ENCODE data around the gene PTGES3L. TPM values are rescaled to one million over a fixed set of nuclear protein-coding genes. Genes with fewer than 3 reads are reported as not detected.

Gene PTGES3L
- total and polyA plus RNA-seq, 8 donors = 0.12 to 1.0 (median 0.29) TPM

GRCh38 chr17:42950044-42950783 is 29.7 kb downstream of the PTGES3L start:
- Histone ChIP-seq H3K27ac (no peak overlapping the region), H3K4me1 (no peaks in the 10 kb centered on the region), H3K9me3 (no peaks in the 10 kb centered on the region), H3K4me3 (no peak overlapping the region), H3K36me3 (peaks cover 4 to 27% (median 13%) of the 10 kb centered on the region in 3 donors), H3K27me3 (no peaks in the 10 kb centered on the region)
- ATAC-seq = no peak
- no peak for FAIRE-seq
- WGBS, 2 donors = 90 to 91% methylated on average over 13 of the region's 13 CpGs
- TF ChIP-seq CTCF (IDR thresholded peaks at IDR 0.05) = no peak
- no peak for DNase-seq
- intact Hi-C loops (cut with DNase I) = no loop called here

GRCh38 chr17:42946812-42947211 is 33.1 kb downstream of the PTGES3L start:
- DNase-seq (no peak), ATAC-seq (no peak), FAIRE-seq (no peak)
- Histone ChIP-seq H3K36me3 (peaks cover 4 to 17% (median 7%) of the 10 kb centered on the region in 3 donors), H3K4me1 (no peaks in the 10 kb centered on the region), H3K9me3 (no peaks in the 10 kb centered on the region), H3K27ac (no peak overlapping the region), H3K4me3 (no peak overlapping the region), H3K27me3 (no peaks in the 10 kb centered on the region)
- intact Hi-C loops (cut with DNase I) = no loop called here
- TF ChIP-seq CTCF (IDR thresholded peaks at IDR 0.05) = no peak
- WGBS, 2 donors = 96 to 98% methylated on average over 1 of the region's 1 CpG

- no peak for FAIRE-seq
- no peak for DNase-seq
- Histone ChIP-seq H3K36me3 (no peaks in the 10 kb centered on the region), H3K9me3 (no peaks in the 10 kb centered on the region), H3K27ac (no peak overlapping the region), H3K4me1 (no peaks in the 10 kb centered on the region), H3K4me3 (no peak overlapping the region), H3K27me3 (no peaks in the 10 kb centered on the region)
- TF ChIP-seq CTCF (IDR thresholded peaks at IDR 0.05) = no peak
- no peak for ATAC-seq
- intact Hi-C loops (cut with DNase I) = no loop called here
- WGBS, 2 donors = 22 to 24% methylated on average over 3 of the region's 3 CpGs
Measured at GRCh38 chr17:42944211-42944610, 35.7 kb downstream of the PTGES3L start.

- Histone ChIP-seq H3K27me3 (no peaks in the 10 kb centered on the region), H3K36me3 (no peaks in the 10 kb centered on the region), H3K4me1 (no peaks in the 10 kb centered on the region), H3K4me3 (no peak overlapping the region), H3K27ac (peak overlapping the region in 2 of 4 donors; percentile 33 to 37), H3K9me3 (no peaks in the 10 kb centered on the region)
- FAIRE-seq (no peak), ATAC-seq (peak; percentile 60 to 94 (median 87)), DNase-seq (peak in 3 of 6 donors; percentile 24 to 57 (median 35))
- WGBS, 2 donors = 21 to 26% methylated on average over 9 of the region's 9 CpGs
- intact Hi-C loops (cut with DNase I) = loop anchor here in 1 of 3 donors (5.0 to 10.0 kb wide), 2 partner anchors 91 to 223 kb away; no protein-coding TSS in a partner anchor
- peak; percentile 12 to 43 (median 37) for TF ChIP-seq CTCF (IDR thresholded peaks at IDR 0.05)
Measured at GRCh38 chr17:42937712-42938596, 41.9 kb downstream of the PTGES3L start.
